Mucosa of descending colon (tissue), 3 donors: Measurements from ENCODE around the gene SLC25A22. TPM values are rescaled to one million over a fixed set of nuclear protein-coding genes. Genes with fewer than 3 reads are reported as not detected.

Source experiments
- ATAC-seq: fragments of 200-7000 bp; cut with Tn5 transposase; one replicate; pipeline ENCODE4 v1.9.1; 2020; ENCODE audit warnings: mild to moderate bottlenecking, moderate library complexity
- DNase-seq, 3 donors: peaks; one replicate each; pipeline ENCODE4 v3.0.0-alpha.2; 2020
- H3K36me3 ChIP-seq: fragments of 200-600 bp; one replicate; pipeline ENCODE4 v1.8.0; 2021; ENCODE audit warnings: low read depth, mild to moderate bottlenecking
- H3K4me1 ChIP-seq: fragments of 200-600 bp; one replicate; pipeline ENCODE4 v1.8.0; 2021; ENCODE audit warnings: low read depth, mild to moderate bottlenecking
- H3K4me3 ChIP-seq: fragments of 200-600 bp; one replicate; pipeline ENCODE4 v1.8.0; 2021; ENCODE audit warnings: mild to moderate bottlenecking
- H3K9me3 ChIP-seq: fragments of 200-600 bp; one replicate; pipeline ENCODE4 v1.8.0; 2021; ENCODE audit warnings: mild to moderate bottlenecking
- CTCF ChIP-seq: fragments of 200-600 bp; IDR thresholded peaks from one replicate; pipeline ENCODE4 v1.8.0; 2022; ENCODE audit warnings: antibody characterized with exemption, mild to moderate bottlenecking
- intact Hi-C, 2 donors: fragments of 100-400 bp; cut with DNase I in 1 of 2; cut with micrococcal nuclease in 1 of 2; formaldehyde crosslinking; loops; one replicate each; pipeline versions ENCODE4 v1.11.0 to v1.11.1; 2022; cut with DNase I, micrococcal nuclease
- total RNA-seq, 3 donors: library from RNA; stranded (reverse); fragmentation: NEBNext Ultra II Directional in 2 of 3; extraction: Animal tissue kit (Norgen Biotek cat#: 25700) in 2 of 3; gene quantifications; one replicate each; pipeline versions ENCODE4 v1.2.1 to v1.2.4, GENCODE V29; 2021 to 2023
- donor health status: DM: no; HTN: no; CAD: no; lungs with moderate emphysema.
- donor health status: DM: no; HTN: no; CAD: no.
- donor health status: DM: no; HTN: yes; CAD: no.

The SLC25A22 gene
- total RNA-seq, 3 donors from 2014 or later: 11.6 to 18.6 (median 14.4) TPM

GRCh38 chr11:823441-824291 lies 25.6 kb upstream of the SLC25A22 start:
- ATAC-seq: no peak
- H3K4me1 ChIP-seq: peaks cover 61% of the 10 kb centered on the region
- intact Hi-C loops: no loop called here
- no peak overlapping the region for H3K4me3 ChIP-seq
- TF ChIP-seq CTCF: no peak
- peak in 1 of 3 donors; percentile 54 for DNase-seq
- H3K36me3 ChIP-seq: no peaks in the 10 kb centered on the region
- no peaks in the 10 kb centered on the region for H3K9me3 ChIP-seq

- TF ChIP-seq CTCF: no peak
- intact Hi-C loops: no loop called here
- Histone ChIP-seq H3K9me3 (no peaks in the 10 kb centered on the region), H3K36me3 (no peaks in the 10 kb centered on the region), H3K4me1 (peaks cover 55% of the 10 kb centered on the region), H3K4me3 (no peak overlapping the region)
- DNase-seq: peak in 1 of 3 donors; percentile 68
- no peak for ATAC-seq
Measured at GRCh38 chr11:821512-822371, 23.7 kb upstream of the SLC25A22 start.

- intact Hi-C loops: no loop called here
- H3K9me3 ChIP-seq: no peaks in the 10 kb centered on the region
- ATAC-seq (peak; percentile 36), DNase-seq (peak; percentile 67 to 83 (median 75))
- H3K4me3 ChIP-seq: peak overlapping the region; percentile 85
- TF ChIP-seq CTCF: no peak
- peaks cover 46% of the 10 kb centered on the region for H3K4me1 ChIP-seq
- no peaks in the 10 kb centered on the region for H3K36me3 ChIP-seq
Measured at GRCh38 chr11:820655-821511, 22.8 kb upstream of the SLC25A22 start.

- ATAC-seq (peak; percentile 73), DNase-seq (peak; percentile 95 to 97 (median 97))
- no peaks in the 10 kb centered on the region for H3K9me3 ChIP-seq
- H3K4me1 ChIP-seq: peaks cover 40% of the 10 kb centered on the region
- peak overlapping the region; percentile 85 for H3K4me3 ChIP-seq
- TF ChIP-seq CTCF: no peak
- H3K36me3 ChIP-seq: no peaks in the 10 kb centered on the region
- intact Hi-C loops: no loop called here
Measured at GRCh38 chr11:819943-820649, 22.0 kb upstream of the SLC25A22 start.
